HepG2 (cell line): ENCODE measurements around the gene EIF4G1. TPM values are rescaled to one million over a fixed set of nuclear protein-coding genes. Genes with fewer than 3 reads are reported as not detected.

Source experiments
- ATF4 ChIP-seq, 2 experiments: fragments of 450-650 bp in 1 of 2; sonication (generic) in 1 of 2; formaldehyde crosslinking; IDR thresholded peaks; 2 replicates each; pipeline versions ENCODE4 v1.5.0 to v1.8.0; 2020 to 2022; ENCODE audit warnings: mild to moderate bottlenecking in 1 of 2, missing genetic modification reagents in 1 of 2
- CEBPG ChIP-seq: IDR thresholded peaks from 2 replicates; pipeline ENCODE4 v1.6.1; 2016
- CENPX ChIP-seq: sonication (generic); formaldehyde crosslinking; IDR thresholded peaks from 2 replicates; pipeline ENCODE4 v1.9.0; 2021; ENCODE audit warnings: mild to moderate bottlenecking, missing genetic modification reagents, moderate library complexity
- EP300 ChIP-seq, 3 experiments: sonication (generic) in 1 of 3; formaldehyde crosslinking in 1 of 3; IDR thresholded peaks; 2 replicates each; pipeline versions ENCODE4 v1.5.1 to v1.6.1; 2011 to 2020; ENCODE audit warnings: low read depth in 2 of 3, low read length in 2 of 3, borderline replicate concordance in 1 of 3, improper control_type of control experiment in 1 of 3, mild to moderate bottlenecking in 1 of 3, missing genetic modification reagents in 1 of 3, moderate library complexity in 1 of 3
- HMGXB3 ChIP-seq: sonication (generic); formaldehyde crosslinking; IDR thresholded peaks from 2 replicates; pipeline ENCODE4 v1.4.0; 2020; ENCODE audit warnings: missing genetic modification reagents, borderline replicate concordance
- SP1 ChIP-seq, 2 experiments: fragments of 450-650 bp in 1 of 2; sonication (generic) in 1 of 2; formaldehyde crosslinking in 1 of 2; IDR thresholded peaks; 2 replicates each; pipeline versions ENCODE4 v1.4.0 to v1.6.1; 2016 to 2020; ENCODE audit warnings: missing genetic modification reagents in 1 of 2
- SRSF9 ChIP-seq: fragments of 200-400 bp; formaldehyde crosslinking; IDR thresholded peaks from 2 replicates; pipeline ENCODE4 v1.6.1; 2018; ENCODE audit warnings: borderline replicate concordance, mild to moderate bottlenecking, low read depth, low read length; ENCODE audit not compliant: insufficient read depth, poor library complexity, severe bottlenecking
- STAT6 ChIP-seq: sonication (generic); formaldehyde crosslinking; IDR thresholded peaks from 2 replicates; pipeline ENCODE4 v1.4.0; 2020; ENCODE audit warnings: missing genetic modification reagents, mild to moderate bottlenecking, borderline replicate concordance
- ZKSCAN1 ChIP-seq: fragments of 150-350 bp; IDR thresholded peaks from 2 replicates; pipeline ENCODE4 v1.6.1; 2014; ENCODE audit warnings: low read length
- ZNF274 ChIP-seq: sonication (generic); formaldehyde crosslinking; IDR thresholded peaks from 2 replicates; pipeline ENCODE4 v1.5.1; 2020; ENCODE audit warnings: mild to moderate bottlenecking, missing genetic modification reagents
- ZNF451 ChIP-seq: sonication (generic); formaldehyde crosslinking; IDR thresholded peaks from 2 replicates; pipeline ENCODE4 v1.5.0; 2020; ENCODE audit warnings: mild to moderate bottlenecking, missing genetic modification reagents
- polyA plus RNA-seq, 8 experiments: library from polyadenylated mRNA; depleted of rRNA in 3 of 8; stranded (reverse) in 7 of 8; unstranded in 1 of 8; fragments of >200 nt; fragmentation: Illumina TruSeq in 4 of 8; extraction: Trizol in 4 of 8; gene quantifications; 2 replicates each; pipeline versions ENCODE4 v1.2.1 to v1.2.3, GENCODE V29; 2011 to 2016; ENCODE audit warnings: low read depth in 4 of 8, missing spikeins in 1 of 8, mixed read lengths in 1 of 8; ENCODE audit not compliant: insufficient read depth in 1 of 8
- total RNA-seq, 5 experiments: library from RNA; depleted of rRNA; stranded (reverse); fragments of >200 nt; fragmentation: Illumina TruSeq; extraction: Trizol; gene quantifications; 2 replicates each; pipeline ENCODE4 v1.2.3, GENCODE V29; 2016; ENCODE audit warnings: low read depth in 1 of 5
- TF ChIP-seq, protein P1 (sequence below): sonication (generic); formaldehyde crosslinking; IDR thresholded peaks from 2 replicates; pipeline ENCODE4 v1.4.0; 2020; ENCODE audit warnings: mild to moderate bottlenecking, missing genetic modification reagents
- TF ChIP-seq, protein P2 (sequence below): sonication (generic); formaldehyde crosslinking; IDR thresholded peaks from 2 replicates; pipeline ENCODE4 v1.5.0; 2020; ENCODE audit warnings: mild to moderate bottlenecking, missing genetic modification reagents

EIF4G1 gene
- total and polyA plus RNA-seq, 2 of the 13 experiments (the other 11 are each of a cell fraction or from before 2014, with no cell fraction given): 208 to 213 TPM

GRCh38 chr3:184314363-184314699 is at the start of gene EIF4G1 (continued):
- 0 out of 4 replicates have a peak, but pooled peaks of 1 of the 2 experiments have one; percentile 7 for TF ChIP-seq EP300 (IDR thresholded peaks at IDR 0.05; ENCODE audit: low read depth in 2 of 2, low read length in 2 of 2)
- TF ChIP-seq EP300 (CRISPR knock-in tag; IDR thresholded peaks at IDR 0.05; ENCODE audit: borderline replicate concordance): no peak
- 0 out of 4 replicates have a peak, but pooled peaks of 1 of the 2 experiments have one; percentile 29 for TF ChIP-seq ATF4 (CRISPR knock-in tag; IDR thresholded peaks at IDR 0.05)
- no peak for TF ChIP-seq HMGXB3 (CRISPR knock-in tag)
- TF ChIP-seq, protein P1, sequence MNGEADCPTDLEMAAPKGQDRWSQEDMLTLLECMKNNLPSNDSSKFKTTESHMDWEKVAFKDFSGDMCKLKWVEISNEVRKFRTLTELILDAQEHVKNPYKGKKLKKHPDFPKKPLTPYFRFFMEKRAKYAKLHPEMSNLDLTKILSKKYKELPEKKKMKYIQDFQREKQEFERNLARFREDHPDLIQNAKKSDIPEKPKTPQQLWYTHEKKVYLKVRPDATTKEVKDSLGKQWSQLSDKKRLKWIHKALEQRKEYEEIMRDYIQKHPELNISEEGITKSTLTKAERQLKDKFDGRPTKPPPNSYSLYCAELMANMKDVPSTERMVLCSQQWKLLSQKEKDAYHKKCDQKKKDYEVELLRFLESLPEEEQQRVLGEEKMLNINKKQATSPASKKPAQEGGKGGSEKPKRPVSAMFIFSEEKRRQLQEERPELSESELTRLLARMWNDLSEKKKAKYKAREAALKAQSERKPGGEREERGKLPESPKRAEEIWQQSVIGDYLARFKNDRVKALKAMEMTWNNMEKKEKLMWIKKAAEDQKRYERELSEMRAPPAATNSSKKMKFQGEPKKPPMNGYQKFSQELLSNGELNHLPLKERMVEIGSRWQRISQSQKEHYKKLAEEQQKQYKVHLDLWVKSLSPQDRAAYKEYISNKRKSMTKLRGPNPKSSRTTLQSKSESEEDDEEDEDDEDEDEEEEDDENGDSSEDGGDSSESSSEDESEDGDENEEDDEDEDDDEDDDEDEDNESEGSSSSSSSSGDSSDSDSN (CRISPR knock-in tag): no peak
- no peak for TF ChIP-seq ZNF274 (CRISPR knock-in tag)
- TF ChIP-seq ZNF451 (CRISPR knock-in tag): no peak
- TF ChIP-seq CEBPG (CRISPR knock-in tag): no peak
- TF ChIP-seq SP1 (IDR thresholded peaks at IDR 0.05): no peak
- TF ChIP-seq SP1 (CRISPR knock-in tag; IDR thresholded peaks at IDR 0.05): peak; percentile 80
- TF ChIP-seq SRSF9: no peak
- TF ChIP-seq, protein P2, sequence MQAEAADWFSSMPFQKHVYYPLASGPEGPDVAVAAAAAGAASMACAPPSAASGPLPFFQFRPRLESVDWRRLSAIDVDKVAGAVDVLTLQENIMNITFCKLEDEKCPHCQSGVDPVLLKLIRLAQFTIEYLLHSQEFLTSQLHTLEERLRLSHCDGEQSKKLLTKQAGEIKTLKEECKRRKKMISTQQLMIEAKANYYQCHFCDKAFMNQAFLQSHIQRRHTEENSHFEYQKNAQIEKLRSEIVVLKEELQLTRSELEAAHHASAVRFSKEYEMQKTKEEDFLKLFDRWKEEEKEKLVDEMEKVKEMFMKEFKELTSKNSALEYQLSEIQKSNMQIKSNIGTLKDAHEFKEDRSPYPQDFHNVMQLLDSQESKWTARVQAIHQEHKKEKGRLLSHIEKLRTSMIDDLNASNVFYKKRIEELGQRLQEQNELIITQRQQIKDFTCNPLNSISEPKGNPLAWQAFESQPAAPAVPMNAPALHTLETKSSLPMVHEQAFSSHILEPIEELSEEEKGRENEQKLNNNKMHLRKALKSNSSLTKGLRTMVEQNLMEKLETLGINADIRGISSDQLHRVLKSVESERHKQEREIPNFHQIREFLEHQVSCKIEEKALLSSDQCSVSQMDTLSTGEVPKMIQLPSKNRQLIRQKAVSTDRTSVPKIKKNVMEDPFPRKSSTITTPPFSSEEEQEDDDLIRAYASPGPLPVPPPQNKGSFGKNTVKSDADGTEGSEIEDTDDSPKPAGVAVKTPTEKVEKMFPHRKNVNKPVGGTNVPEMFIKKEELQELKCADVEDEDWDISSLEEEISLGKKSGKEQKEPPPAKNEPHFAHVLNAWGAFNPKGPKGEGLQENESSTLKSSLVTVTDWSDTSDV (CRISPR knock-in tag): no peak
- no peak for TF ChIP-seq CENPX (CRISPR knock-in tag)
- no peak for TF ChIP-seq ZKSCAN1
- no peak for TF ChIP-seq STAT6 (CRISPR knock-in tag)
